ENCODE results near the gene SLC16A9. TPM values are rescaled to one million over a fixed set of nuclear protein-coding genes. Genes with fewer than 3 reads are reported as not detected.
"Not testable (repeated sequence)": the region's sequence is repeated elsewhere in the genome, so short reads cannot be mapped to it uniquely, and the experiment has no call there.

Gene SLC16A9
- total RNA-seq, 2 experiments from 2014 or later, result 1.0 to 1.4 TPM

GRCh38 chr10:59670269-59670668 lies 39.4 kb downstream of the SLC16A9 start:
- no peak overlapping the region for H3K4me3 Mint-ChIP-seq
- H3K36me3 Mint-ChIP-seq (ENCODE audit: low read depth), result no peaks in the 10 kb centered on the region
- H3K27ac Mint-ChIP-seq, result no peak overlapping the region
- ChIA-PET POLR2A (no interaction called here), CTCF (interaction anchor here (0.7 to 1.3 kb wide), 3 partner anchors 9 to 45 kb away, joined by 3 to 5 read pairs (median 4); no protein-coding TSS in a partner anchor)
- H3K9me3 Mint-ChIP-seq (ENCODE audit: low read depth), result peaks cover 3% of the 10 kb centered on the region
- intact Hi-C loops (cut with DNase I, micrococcal nuclease), result no loop called here
- DNase-seq (no peak), ATAC-seq (no peak)
- H3K4me1 Mint-ChIP-seq, result no peaks in the 10 kb centered on the region
- peaks cover 2% of the 10 kb centered on the region for H3K27me3 Mint-ChIP-seq

GRCh38 chr10:59668096-59668495 lies 41.6 kb downstream of the SLC16A9 start:
- no peaks in the 10 kb centered on the region for H3K4me1 Mint-ChIP-seq
- H3K4me3 Mint-ChIP-seq, result no peak overlapping the region
- ChIA-PET CTCF (no interaction called here), POLR2A (no interaction called here)
- H3K27ac Mint-ChIP-seq, result no peak overlapping the region
- ATAC-seq (no peak), DNase-seq (no peak)
- H3K9me3 Mint-ChIP-seq (ENCODE audit: low read depth), result peaks cover 5% of the 10 kb centered on the region
- H3K36me3 Mint-ChIP-seq (ENCODE audit: low read depth), result no peaks in the 10 kb centered on the region
- intact Hi-C loops (cut with DNase I, micrococcal nuclease), result no loop called here
- peaks cover 2% of the 10 kb centered on the region for H3K27me3 Mint-ChIP-seq

GRCh38 chr10:59666310-59666709 lies 43.3 kb downstream of the SLC16A9 start:
- Mint-ChIP-seq H3K9me3 (ENCODE audit: low read depth) (peaks cover 5% of the 10 kb centered on the region), H3K36me3 (ENCODE audit: low read depth) (no peaks in the 10 kb centered on the region), H3K4me1 (no peaks in the 10 kb centered on the region), H3K4me3 (no peak overlapping the region), H3K27me3 (no peaks in the 10 kb centered on the region), H3K27ac (no peak overlapping the region)
- ChIA-PET CTCF (interaction anchor here (1.6 kb wide), 1 partner anchor 13 kb away, joined by 5 read pairs; no protein-coding TSS in a partner anchor), POLR2A (no interaction called here)
- no peak for ATAC-seq
- DNase-seq, result no peak
- intact Hi-C loops (cut with DNase I, micrococcal nuclease), result no loop called here

GRCh38 chr10:59663213-59663612 lies 46.4 kb downstream of the SLC16A9 start:
- ATAC-seq; H3K27me3 Mint-ChIP-seq; H3K4me1 Mint-ChIP-seq; CTCF ChIA-PET; H3K36me3 Mint-ChIP-seq (ENCODE audit: low read depth); POLR2A ChIA-PET; H3K4me3 Mint-ChIP-seq; intact Hi-C loops (cut with DNase I, micrococcal nuclease); H3K27ac Mint-ChIP-seq; DNase-seq: not testable (repeated sequence)
- peaks cover 13% of the 10 kb centered on the region for H3K9me3 Mint-ChIP-seq (ENCODE audit: low read depth)

GRCh38 chr10:59657724-59658123 lies 51.9 kb downstream of the SLC16A9 start:
- CTCF ChIA-PET, result no interaction called here
- intact Hi-C loops (cut with DNase I, micrococcal nuclease), result no loop called here
- Mint-ChIP-seq H3K9me3 (ENCODE audit: low read depth) (peaks cover 8% of the 10 kb centered on the region), H3K36me3 (ENCODE audit: low read depth) (no peaks in the 10 kb centered on the region), H3K4me1 (peaks cover 5% of the 10 kb centered on the region), H3K4me3 (no peak overlapping the region), H3K27me3 (peaks cover 5% of the 10 kb centered on the region), H3K27ac (no peak overlapping the region)
- no peak for DNase-seq
- POLR2A ChIA-PET, result no interaction called here
- no peak for ATAC-seq

- Mint-ChIP-seq H3K36me3 (ENCODE audit: low read depth) (no peaks in the 10 kb centered on the region), H3K27ac (no peak overlapping the region), H3K4me3 (no peak overlapping the region), H3K27me3 (peaks cover 5% of the 10 kb centered on the region), H3K4me1 (peaks cover 5% of the 10 kb centered on the region), H3K9me3 (ENCODE audit: low read depth) (peaks cover 8% of the 10 kb centered on the region)
- intact Hi-C loops (cut with DNase I, micrococcal nuclease), result no loop called here
- DNase-seq (no peak), ATAC-seq (no peak)
- ChIA-PET CTCF (no interaction called here), POLR2A (no interaction called here)
Measured at GRCh38 chr10:59655309-59655708, 54.3 kb downstream of the SLC16A9 start.

- Mint-ChIP-seq H3K27ac (no peak overlapping the region), H3K4me1 (peaks cover 5% of the 10 kb centered on the region), H3K4me3 (no peak overlapping the region), H3K27me3 (peaks cover 3% of the 10 kb centered on the region), H3K9me3 (ENCODE audit: low read depth) (no peaks in the 10 kb centered on the region), H3K36me3 (ENCODE audit: low read depth) (no peaks in the 10 kb centered on the region)
- CTCF ChIA-PET, result interaction anchor here (0.8 kb wide), 1 partner anchor 31 kb away, joined by 3 read pairs; no protein-coding TSS in a partner anchor
- ATAC-seq (no peak), DNase-seq (no peak)
- intact Hi-C loops (cut with DNase I, micrococcal nuclease), result no loop called here
- POLR2A ChIA-PET, result interaction anchor here (0.6 kb wide), 1 partner anchor 15 kb away, joined by 3 read pairs; no protein-coding TSS in a partner anchor
Measured at GRCh38 chr10:59654007-59654406, 55.6 kb downstream of the SLC16A9 start.

- ChIA-PET CTCF (no interaction called here), POLR2A (no interaction called here)
- intact Hi-C loops (cut with DNase I, micrococcal nuclease), result no loop called here
- Mint-ChIP-seq H3K9me3 (ENCODE audit: low read depth) (peaks cover 2% of the 10 kb centered on the region), H3K4me1 (peaks cover 5% of the 10 kb centered on the region), H3K36me3 (ENCODE audit: low read depth) (no peaks in the 10 kb centered on the region), H3K4me3 (no peak overlapping the region), H3K27me3 (no peaks in the 10 kb centered on the region), H3K27ac (no peak overlapping the region)
- DNase-seq (no peak), ATAC-seq (no peak)
Measured at GRCh38 chr10:59651902-59652301, 57.7 kb downstream of the SLC16A9 start.

GRCh38 chr10:59649606-59650346 lies 59.9 kb downstream of the SLC16A9 start:
- H3K27me3 Mint-ChIP-seq, result no peaks in the 10 kb centered on the region
- H3K36me3 Mint-ChIP-seq (ENCODE audit: low read depth), result no peaks in the 10 kb centered on the region
- no peak overlapping the region for H3K27ac Mint-ChIP-seq
- H3K4me3 Mint-ChIP-seq, result no peak overlapping the region
- DNase-seq, result no peak
- intact Hi-C loops (cut with DNase I, micrococcal nuclease), result no loop called here
- POLR2A ChIA-PET, result no interaction called here
- peaks cover 12% of the 10 kb centered on the region for H3K9me3 Mint-ChIP-seq (ENCODE audit: low read depth)
- no peak for ATAC-seq
- CTCF ChIA-PET, result interaction anchor here (0.9 kb wide), 1 partner anchor 27 kb away, joined by 4 read pairs; no protein-coding TSS in a partner anchor
- peaks cover 5% of the 10 kb centered on the region for H3K4me1 Mint-ChIP-seq

GRCh38 chr10:59648711-59649201 lies 60.9 kb downstream of the SLC16A9 start:
- ATAC-seq, result no peak
- DNase-seq, result no peak
- Mint-ChIP-seq H3K36me3 (ENCODE audit: low read depth) (no peaks in the 10 kb centered on the region), H3K4me1 (no peaks in the 10 kb centered on the region), H3K9me3 (ENCODE audit: low read depth) (peaks cover 14% of the 10 kb centered on the region), H3K27me3 (no peaks in the 10 kb centered on the region), H3K4me3 (no peak overlapping the region), H3K27ac (no peak overlapping the region)
- POLR2A ChIA-PET, result no interaction called here
- intact Hi-C loops (cut with DNase I, micrococcal nuclease), result no loop called here
- CTCF ChIA-PET, result interaction anchor here (0.6 to 0.9 kb wide), 2 partner anchors 26 to 1543 kb away, joined by 3 to 4 read pairs; no protein-coding TSS in a partner anchor

- H3K4me3 Mint-ChIP-seq, result no peak overlapping the region
- ChIA-PET CTCF (no interaction called here), POLR2A (no interaction called here)
- no peak overlapping the region for H3K27ac Mint-ChIP-seq
- no peaks in the 10 kb centered on the region for H3K4me1 Mint-ChIP-seq
- H3K36me3 Mint-ChIP-seq (ENCODE audit: low read depth), result no peaks in the 10 kb centered on the region
- peaks cover 14% of the 10 kb centered on the region for H3K9me3 Mint-ChIP-seq (ENCODE audit: low read depth)
- DNase-seq (no peak), ATAC-seq (no peak)
- intact Hi-C loops (cut with DNase I, micrococcal nuclease), result no loop called here
- H3K27me3 Mint-ChIP-seq, result peaks cover 2% of the 10 kb centered on the region
Measured at GRCh38 chr10:59644841-59645240, 64.8 kb downstream of the SLC16A9 start.

- H3K27ac Mint-ChIP-seq; DNase-seq; ATAC-seq; H3K36me3 Mint-ChIP-seq (ENCODE audit: low read depth); H3K4me3 Mint-ChIP-seq; H3K27me3 Mint-ChIP-seq; CTCF ChIA-PET; H3K4me1 Mint-ChIP-seq; intact Hi-C loops (cut with DNase I, micrococcal nuclease); POLR2A ChIA-PET: not testable (repeated sequence)
- peaks cover 12% of the 10 kb centered on the region for H3K9me3 Mint-ChIP-seq (ENCODE audit: low read depth)
Measured at GRCh38 chr10:59641688-59642087, 68.0 kb downstream of the SLC16A9 start.

Data from activated CD4-positive, alpha-beta T cell treated with anti-CD3 and anti-CD28 coated beads for 36 hours (primary cell).